ENCODE measurements around the gene RPTOR.

The RPTOR gene

DNA sequence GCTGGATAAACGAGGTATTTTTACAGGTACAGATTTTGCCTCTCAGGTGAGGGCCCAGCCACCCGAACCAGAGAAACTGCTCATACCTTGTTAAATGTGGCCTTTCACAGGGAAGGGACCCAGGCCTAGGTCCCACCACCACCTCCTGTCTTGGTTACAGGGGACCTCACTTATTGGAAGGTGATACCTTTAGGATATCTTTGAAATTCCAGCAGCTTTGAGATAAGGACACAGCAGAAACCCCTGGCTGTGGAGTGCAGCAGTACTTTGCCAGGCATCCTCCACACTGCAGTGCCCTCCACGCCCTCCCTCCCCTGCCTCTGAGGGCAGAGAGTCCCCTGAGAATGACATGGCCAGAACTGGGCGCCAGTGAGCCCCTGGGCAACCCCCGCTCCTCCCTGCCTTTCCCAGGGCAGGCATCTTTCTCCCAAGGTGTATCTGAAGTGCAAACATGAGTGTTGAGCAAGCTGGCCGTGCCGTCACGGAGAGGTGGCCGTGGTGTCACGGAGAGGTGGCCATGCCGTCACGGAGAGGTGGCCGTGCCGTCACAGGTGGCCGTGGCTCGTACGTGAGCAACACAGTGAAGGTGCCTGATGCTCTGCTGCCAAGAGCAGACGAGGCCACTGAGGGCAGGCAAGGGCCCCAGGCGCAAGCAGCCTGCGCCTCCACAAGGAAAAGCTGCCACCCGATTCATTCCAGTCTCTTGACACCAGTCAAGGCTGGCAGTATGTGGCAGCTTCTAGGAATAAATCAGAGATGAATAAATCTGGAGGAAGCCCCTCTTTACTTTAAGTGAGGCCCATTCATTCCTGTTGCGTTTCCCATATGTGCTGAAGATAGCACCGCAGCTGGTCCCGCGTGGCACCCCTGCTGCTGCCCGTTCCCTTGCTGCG is 312.5 kb downstream of the RPTOR start:
- Histone ChIP-seq H3K36me3 (ENCODE audit: control insufficient read depth, insufficient read depth, low read length) (no peaks in the 10 kb centered on the region), H3K9me3 (ENCODE audit: control insufficient read depth, low read length) (no peaks in the 10 kb centered on the region), H3K4me3 (ENCODE audit: insufficient read depth, low read depth, low read length, poor library complexity, severe bottlenecking) (no peak overlapping the region), H3K27ac (ENCODE audit: insufficient read depth, low read length, poor library complexity, severe bottlenecking) (no peak overlapping the region), H3K4me1 (ENCODE audit: control insufficient read depth, insufficient read depth, low read length, poor library complexity, severe bottlenecking) (peaks cover 29% of the 10 kb centered on the region), H3K27me3 (replicated peaks; ENCODE audit: control insufficient read depth, insufficient read depth, low read length, poor library complexity, severe bottlenecking) (no peaks in the 10 kb centered on the region)
- no peak for DNase-seq

DNA sequence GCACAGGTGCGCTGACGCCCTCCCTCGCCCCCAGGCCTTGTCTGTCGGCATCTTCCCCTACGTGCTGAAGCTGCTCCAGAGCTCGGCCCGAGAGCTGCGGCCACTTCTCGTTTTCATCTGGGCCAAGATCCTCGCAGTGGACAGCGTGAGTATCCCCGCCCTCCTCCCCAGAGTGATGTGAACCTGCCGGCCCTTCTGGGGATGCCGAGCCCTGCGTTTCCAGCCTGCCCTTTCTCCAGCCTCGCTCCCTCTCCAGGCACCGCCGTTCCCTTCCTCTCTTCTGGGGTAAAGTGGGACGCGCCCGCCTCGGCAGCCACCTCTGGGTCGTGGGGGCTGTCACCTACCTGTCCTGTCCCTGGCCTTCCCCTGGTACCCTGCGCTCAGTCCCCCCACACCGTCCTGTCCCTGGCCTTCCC is 313.1 kb downstream of the RPTOR start:
- H3K4me1 ChIP-seq (ENCODE audit: control insufficient read depth, insufficient read depth, low read length, poor library complexity, severe bottlenecking) = peaks cover 29% of the 10 kb centered on the region
- no peaks in the 10 kb centered on the region for H3K27me3 ChIP-seq (replicated peaks; ENCODE audit: control insufficient read depth, insufficient read depth, low read length, poor library complexity, severe bottlenecking)
- no peaks in the 10 kb centered on the region for H3K36me3 ChIP-seq (ENCODE audit: control insufficient read depth, insufficient read depth, low read length)
- no peak overlapping the region for H3K4me3 ChIP-seq (ENCODE audit: insufficient read depth, low read depth, low read length, poor library complexity, severe bottlenecking)
- DNase-seq = no peak
- H3K27ac ChIP-seq (ENCODE audit: insufficient read depth, low read length, poor library complexity, severe bottlenecking) = no peak overlapping the region
- no peaks in the 10 kb centered on the region for H3K9me3 ChIP-seq (ENCODE audit: control insufficient read depth, low read length)

DNA sequence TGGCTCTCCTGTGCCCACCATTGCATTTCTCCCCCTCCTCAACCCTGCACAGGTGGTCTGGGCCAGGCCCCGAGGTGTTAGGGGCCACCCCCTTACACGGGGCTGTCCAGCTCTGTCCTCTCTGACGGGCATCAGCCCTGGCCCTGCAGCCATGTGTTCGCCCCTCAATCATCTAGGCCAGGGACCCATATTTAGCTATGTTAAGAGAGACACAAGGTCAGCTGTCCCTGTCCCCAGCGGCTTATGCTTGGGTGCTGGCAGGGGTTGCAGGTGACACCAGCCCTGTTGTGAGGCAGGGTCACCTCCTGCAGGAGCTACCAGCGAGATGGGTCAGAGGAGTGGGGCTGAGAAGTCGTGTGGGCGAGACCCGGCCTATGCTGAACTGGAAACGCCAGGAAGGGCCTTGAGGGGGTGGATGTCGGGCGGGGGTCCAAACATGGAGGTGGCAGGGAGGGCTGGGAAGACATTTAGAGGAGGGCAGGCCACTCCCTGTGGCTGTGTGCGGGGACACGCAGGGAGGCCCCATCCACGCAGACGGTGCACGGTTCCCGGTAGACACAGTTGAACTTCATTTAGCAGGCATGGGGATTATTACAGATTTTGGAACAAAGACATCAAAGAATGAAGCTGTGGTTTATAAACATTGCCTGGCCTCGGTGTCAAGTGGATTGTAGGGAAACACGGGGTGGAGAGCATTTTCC is 313.8 kb downstream of the RPTOR start:
- Histone ChIP-seq H3K9me3 (ENCODE audit: control insufficient read depth, low read length) (no peaks in the 10 kb centered on the region), H3K27me3 (replicated peaks; ENCODE audit: control insufficient read depth, insufficient read depth, low read length, poor library complexity, severe bottlenecking) (no peaks in the 10 kb centered on the region), H3K27ac (ENCODE audit: insufficient read depth, low read length, poor library complexity, severe bottlenecking) (no peak overlapping the region), H3K4me1 (ENCODE audit: control insufficient read depth, insufficient read depth, low read length, poor library complexity, severe bottlenecking) (peaks cover 29% of the 10 kb centered on the region), H3K36me3 (ENCODE audit: control insufficient read depth, insufficient read depth, low read length) (no peaks in the 10 kb centered on the region), H3K4me3 (ENCODE audit: insufficient read depth, low read depth, low read length, poor library complexity, severe bottlenecking) (no peak overlapping the region)
- DNase-seq = no peak

DNA sequence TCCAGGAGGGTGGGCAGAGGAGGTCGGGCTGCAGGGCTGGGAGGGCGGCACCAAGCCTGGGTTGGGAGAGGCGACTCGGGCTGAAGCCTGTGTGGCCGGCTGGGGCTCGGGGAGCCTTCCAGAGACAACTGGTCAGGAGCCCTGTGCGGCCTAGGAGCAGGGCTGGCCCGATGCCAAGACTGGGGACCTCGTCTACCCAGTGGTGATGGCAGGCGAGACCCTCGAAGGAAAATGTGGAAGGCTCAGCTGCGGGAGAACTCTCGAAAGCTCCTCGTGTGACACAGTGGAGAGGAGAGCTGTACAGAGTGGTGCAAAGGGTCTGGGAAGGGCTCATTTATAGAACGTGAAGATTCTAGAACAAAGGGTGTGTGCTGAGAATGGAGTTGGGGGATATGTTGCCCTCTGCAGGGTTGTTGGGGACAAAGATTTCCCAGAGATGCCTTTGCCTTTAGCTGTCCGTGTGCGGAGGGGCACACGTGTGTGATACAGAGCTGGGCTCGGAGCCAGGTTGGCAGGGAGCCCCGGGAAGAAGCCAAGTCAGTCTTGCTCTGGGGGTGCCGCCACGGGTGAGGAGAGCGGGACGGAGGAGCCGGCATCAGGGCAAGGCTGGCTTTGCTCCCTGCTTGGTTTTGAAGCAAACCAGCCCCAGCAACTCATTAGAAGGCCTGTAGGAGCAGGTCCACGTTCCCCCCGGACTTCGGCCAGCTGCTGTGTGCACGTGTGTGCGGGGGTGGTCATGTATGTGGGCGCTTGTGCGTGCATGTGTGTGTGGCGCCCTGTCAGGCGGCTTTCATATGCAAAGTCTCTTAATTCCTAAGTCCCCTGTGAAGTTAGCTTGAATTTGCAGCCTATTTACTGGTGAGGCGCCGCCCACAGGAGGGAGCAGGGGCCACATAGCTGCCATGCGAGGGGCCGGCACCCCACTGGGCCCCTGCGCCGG is 314.6 kb downstream of the RPTOR start:
- Histone ChIP-seq H3K4me3 (ENCODE audit: insufficient read depth, low read depth, low read length, poor library complexity, severe bottlenecking) (no peak overlapping the region), H3K4me1 (ENCODE audit: control insufficient read depth, insufficient read depth, low read length, poor library complexity, severe bottlenecking) (peaks cover 29% of the 10 kb centered on the region), H3K27me3 (replicated peaks; ENCODE audit: control insufficient read depth, insufficient read depth, low read length, poor library complexity, severe bottlenecking) (no peaks in the 10 kb centered on the region), H3K27ac (ENCODE audit: insufficient read depth, low read length, poor library complexity, severe bottlenecking) (no peak overlapping the region), H3K9me3 (ENCODE audit: control insufficient read depth, low read length) (no peaks in the 10 kb centered on the region), H3K36me3 (ENCODE audit: control insufficient read depth, insufficient read depth, low read length) (no peaks in the 10 kb centered on the region)
- no peak for DNase-seq

DNA sequence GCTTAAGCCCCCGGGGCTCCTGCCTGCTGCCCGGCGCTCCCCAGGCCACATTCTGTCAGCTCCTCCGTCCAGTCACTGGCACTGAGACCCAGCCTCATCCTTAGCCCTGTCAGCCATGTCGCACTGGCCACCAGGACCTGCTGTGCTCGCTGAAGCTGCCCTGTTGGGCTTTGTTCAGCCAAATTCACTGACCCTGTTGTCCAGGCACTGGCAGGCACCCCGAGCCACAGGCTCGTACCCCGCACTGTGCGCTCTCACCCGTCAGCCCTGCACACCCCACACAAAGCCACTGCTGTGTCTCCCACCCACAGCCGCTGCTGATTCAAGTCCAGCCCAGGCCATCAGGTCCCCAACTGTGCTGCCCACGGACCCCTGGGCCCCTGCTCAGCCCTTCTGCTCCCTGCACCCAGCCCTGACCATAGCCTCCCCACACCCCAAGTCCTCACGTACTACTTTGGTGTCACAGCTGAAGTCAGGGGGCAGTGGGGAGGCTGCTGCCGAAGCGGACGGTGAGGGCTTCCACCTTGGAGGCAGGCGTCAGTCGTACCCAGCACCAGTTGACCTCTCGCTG is 315.5 kb downstream of the RPTOR start:
- Histone ChIP-seq H3K4me1 (ENCODE audit: control insufficient read depth, insufficient read depth, low read length, poor library complexity, severe bottlenecking) (peaks cover 29% of the 10 kb centered on the region), H3K4me3 (ENCODE audit: insufficient read depth, low read depth, low read length, poor library complexity, severe bottlenecking) (no peak overlapping the region), H3K36me3 (ENCODE audit: control insufficient read depth, insufficient read depth, low read length) (no peaks in the 10 kb centered on the region), H3K27me3 (replicated peaks; ENCODE audit: control insufficient read depth, insufficient read depth, low read length, poor library complexity, severe bottlenecking) (no peaks in the 10 kb centered on the region), H3K27ac (ENCODE audit: insufficient read depth, low read length, poor library complexity, severe bottlenecking) (no peak overlapping the region), H3K9me3 (ENCODE audit: control insufficient read depth, low read length) (no peaks in the 10 kb centered on the region)
- DNase-seq = no peak

DNA sequence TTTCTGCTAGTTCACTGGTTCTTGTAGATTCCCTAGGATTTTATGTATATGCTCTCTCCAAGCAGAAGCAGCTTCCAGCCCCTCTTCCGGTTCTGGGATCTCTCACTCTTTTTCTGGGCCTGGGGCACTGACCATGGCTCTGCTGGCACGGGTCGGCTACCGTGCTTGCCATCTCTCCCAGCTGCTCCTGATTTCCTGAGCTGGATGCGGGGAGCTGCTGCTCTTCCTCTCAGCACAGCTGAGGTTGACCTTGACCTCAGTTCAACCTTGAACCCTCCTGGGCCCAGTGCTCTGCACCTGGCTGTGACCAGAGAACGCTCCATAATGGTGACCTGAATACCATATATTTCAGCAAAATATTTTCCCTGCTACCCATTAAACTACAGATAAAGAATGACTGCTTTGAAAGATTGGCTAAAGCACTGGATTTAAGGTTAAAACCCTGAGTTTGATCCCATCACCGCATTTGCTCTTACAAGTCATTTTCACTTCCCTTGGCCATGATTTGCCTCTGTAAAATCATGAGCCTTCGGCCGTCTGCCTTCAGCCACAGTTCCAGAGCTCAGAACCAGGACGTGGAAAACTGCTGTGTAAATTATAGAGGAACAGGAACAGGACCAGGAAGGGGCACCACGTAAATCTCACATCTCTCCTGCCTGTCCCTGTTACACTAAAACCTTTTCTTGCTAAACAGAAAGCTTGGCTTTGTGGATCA is 316.2 kb downstream of the RPTOR start:
- H3K36me3 ChIP-seq (ENCODE audit: control insufficient read depth, insufficient read depth, low read length) = no peaks in the 10 kb centered on the region
- peaks cover 29% of the 10 kb centered on the region for H3K4me1 ChIP-seq (ENCODE audit: control insufficient read depth, insufficient read depth, low read length, poor library complexity, severe bottlenecking)
- DNase-seq = no peak
- no peak overlapping the region for H3K4me3 ChIP-seq (ENCODE audit: insufficient read depth, low read depth, low read length, poor library complexity, severe bottlenecking)
- no peak overlapping the region for H3K27ac ChIP-seq (ENCODE audit: insufficient read depth, low read length, poor library complexity, severe bottlenecking)
- H3K27me3 ChIP-seq (replicated peaks; ENCODE audit: control insufficient read depth, insufficient read depth, low read length, poor library complexity, severe bottlenecking) = no peaks in the 10 kb centered on the region
- no peaks in the 10 kb centered on the region for H3K9me3 ChIP-seq (ENCODE audit: control insufficient read depth, low read length)

DNA sequence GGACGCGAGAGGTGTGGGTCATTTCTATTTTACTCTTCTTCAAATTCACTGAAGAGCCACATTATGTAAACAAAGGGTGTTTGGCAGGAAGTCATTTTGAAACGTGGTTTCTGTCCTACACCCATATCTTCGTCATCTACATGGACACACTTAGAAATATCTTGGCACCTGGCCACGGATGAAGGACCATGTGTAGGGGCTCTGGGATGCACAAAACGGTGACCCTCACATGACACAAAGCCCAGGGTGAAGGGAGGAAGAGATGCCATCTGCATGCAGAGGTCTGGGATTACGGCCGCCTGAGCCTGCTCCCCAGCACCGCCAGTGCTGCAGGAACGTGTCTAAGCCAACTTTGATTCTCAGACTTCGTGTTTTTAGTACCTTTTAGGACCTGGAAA is 316.8 kb downstream of the RPTOR start:
- Histone ChIP-seq H3K4me1 (ENCODE audit: control insufficient read depth, insufficient read depth, low read length, poor library complexity, severe bottlenecking) (peaks cover 25% of the 10 kb centered on the region), H3K4me3 (ENCODE audit: insufficient read depth, low read depth, low read length, poor library complexity, severe bottlenecking) (no peak overlapping the region)
- DNase-seq = no peak

DNA sequence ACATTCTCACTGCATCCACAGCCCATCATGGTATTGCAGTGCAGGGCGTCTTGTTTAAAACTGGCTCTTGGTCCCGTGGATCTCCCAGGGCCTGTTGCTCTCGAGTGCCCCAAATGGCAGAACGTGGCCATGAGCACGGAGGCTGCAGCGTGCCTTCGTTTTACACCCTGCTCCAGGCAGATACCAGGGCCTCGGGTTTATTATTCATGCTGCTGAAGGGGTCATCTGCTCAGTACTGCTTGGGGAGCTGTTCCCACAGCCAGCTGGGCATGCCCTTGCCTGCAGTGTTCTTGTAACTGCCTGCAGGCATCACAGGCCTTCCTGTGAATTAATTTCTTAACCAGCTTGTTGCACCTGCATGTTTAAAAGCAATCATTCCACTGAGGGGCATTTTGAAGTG is 317.3 kb downstream of the RPTOR start:
- Histone ChIP-seq H3K4me3 (ENCODE audit: insufficient read depth, low read depth, low read length, poor library complexity, severe bottlenecking) (no peak overlapping the region), H3K36me3 (ENCODE audit: control insufficient read depth, insufficient read depth, low read length) (no peaks in the 10 kb centered on the region), H3K27ac (ENCODE audit: insufficient read depth, low read length, poor library complexity, severe bottlenecking) (no peak overlapping the region), H3K4me1 (ENCODE audit: control insufficient read depth, insufficient read depth, low read length, poor library complexity, severe bottlenecking) (peaks cover 21% of the 10 kb centered on the region), H3K9me3 (ENCODE audit: control insufficient read depth, low read length) (no peaks in the 10 kb centered on the region), H3K27me3 (replicated peaks; ENCODE audit: control insufficient read depth, insufficient read depth, low read length, poor library complexity, severe bottlenecking) (no peaks in the 10 kb centered on the region)
- no peak for DNase-seq

More for the DNA sequence above, 316.8 kb downstream of the RPTOR start:
- Histone ChIP-seq H3K27ac (ENCODE audit: insufficient read depth, low read length, poor library complexity, severe bottlenecking) (no peak overlapping the region), H3K27me3 (replicated peaks; ENCODE audit: control insufficient read depth, insufficient read depth, low read length, poor library complexity, severe bottlenecking) (no peaks in the 10 kb centered on the region), H3K36me3 (ENCODE audit: control insufficient read depth, insufficient read depth, low read length) (no peaks in the 10 kb centered on the region), H3K9me3 (ENCODE audit: control insufficient read depth, low read length) (no peaks in the 10 kb centered on the region)

DNA sequence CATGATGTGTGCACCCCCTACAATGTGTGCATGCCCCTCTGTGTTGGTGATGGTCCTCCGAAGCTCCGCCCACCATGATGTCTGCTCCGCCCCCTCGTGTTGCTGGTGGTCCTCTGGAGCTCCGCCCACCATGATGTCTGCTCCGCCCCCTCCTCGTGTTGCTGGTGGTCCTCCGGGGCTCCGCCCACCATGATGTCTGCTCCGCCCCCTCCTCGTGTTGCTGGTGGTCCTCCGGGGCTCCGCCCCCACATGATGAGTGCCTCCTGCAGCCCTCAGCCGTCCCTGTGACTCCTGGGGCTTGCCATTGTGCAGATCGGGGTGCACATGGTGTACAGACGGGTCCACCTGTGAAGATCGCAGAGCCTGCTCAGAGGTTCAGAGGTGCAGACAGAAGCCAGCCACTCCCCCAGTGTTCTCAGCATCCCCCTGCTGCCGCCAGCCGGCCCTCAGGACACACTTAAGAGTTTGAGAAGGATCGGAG is 317.9 kb downstream of the RPTOR start:
- no peaks in the 10 kb centered on the region for H3K9me3 ChIP-seq (ENCODE audit: control insufficient read depth, low read length)
- no peaks in the 10 kb centered on the region for H3K27me3 ChIP-seq (replicated peaks; ENCODE audit: control insufficient read depth, insufficient read depth, low read length, poor library complexity, severe bottlenecking)
- H3K4me1 ChIP-seq (ENCODE audit: control insufficient read depth, insufficient read depth, low read length, poor library complexity, severe bottlenecking) = peaks cover 17% of the 10 kb centered on the region
- no peak overlapping the region for H3K4me3 ChIP-seq (ENCODE audit: insufficient read depth, low read depth, low read length, poor library complexity, severe bottlenecking)
- DNase-seq = no peak
- no peaks in the 10 kb centered on the region for H3K36me3 ChIP-seq (ENCODE audit: control insufficient read depth, insufficient read depth, low read length)
- H3K27ac ChIP-seq (ENCODE audit: insufficient read depth, low read length, poor library complexity, severe bottlenecking) = no peak overlapping the region

Data from effector memory CD4-positive, alpha-beta T cell (primary cell).